Uterus (tissue), 4 donors: ENCODE results near the gene ERLEC1. TPM values are rescaled to one million over a fixed set of nuclear protein-coding genes. Genes with fewer than 3 reads are reported as not detected.

Experiments
- DNase-seq, 2 donors: peaks; one replicate each; pipeline ENCODE4 v3.0.0-alpha.2; 2019 to 2020
- H3K27ac ChIP-seq, 2 donors: fragments of 200-600 bp; sonication (generic); 1 replicate in 1 of 2; 2 replicates in 1 of 2; pipeline ENCODE4 v1.5.1; 2016 to 2018
- H3K27me3 ChIP-seq, 2 donors: fragments of 200-600 bp; sonication (generic); one replicate each; pipeline ENCODE4 v1.5.1; 2018 to 2019; ENCODE audit warnings: control low read depth in 1 of 2
- H3K36me3 ChIP-seq, 2 donors: fragments of 200-600 bp; sonication (generic); one replicate each; pipeline ENCODE4 v1.5.1; 2019; ENCODE audit warnings: control low read depth in 1 of 2
- H3K4me1 ChIP-seq, 2 donors: fragments of 200-600 bp; sonication (generic); one replicate each; pipeline ENCODE4 v1.5.1; 2018 to 2019; ENCODE audit warnings: control low read depth in 1 of 2
- H3K4me3 ChIP-seq, 2 donors: fragments of 200-600 bp; sonication (generic); 1 replicate in 1 of 2; 2 replicates in 1 of 2; pipeline ENCODE4 v1.5.1; 2018 to 2019; ENCODE audit warnings: mild to moderate bottlenecking in 1 of 2
- H3K9me3 ChIP-seq, 2 donors: fragments of 200-600 bp; sonication (generic); one replicate each; pipeline ENCODE4 v1.5.1; 2019; ENCODE audit warnings: control low read depth in 1 of 2
- POLR2A ChIP-seq, 2 donors: fragments of 450-650 bp; IDR thresholded peaks; one replicate each; pipeline ENCODE4 v1.6.1; 2016; ENCODE audit warnings: antibody characterized with exemption in 2 of 2, mild to moderate bottlenecking in 1 of 2, moderate library complexity in 1 of 2
- intact Hi-C: fragments of 100-400 bp; cut with DNase I; formaldehyde crosslinking; loops from one replicate; pipeline ENCODE4 v1.15.1; 2023; ENCODE audit warnings: low total_unique reads
- total RNA-seq, 4 donors: library from RNA; depleted of rRNA in 3 of 4; stranded (reverse); fragments of >200 nt in 3 of 4; gene quantifications; one replicate each; pipeline versions ENCODE4 v1.1.0 to v1.2.4, GENCODE V29; 2014 to 2023
- TF ChIP-seq, protein P1 (sequence below), 4 experiments: fragments of 200-600 bp in 2 of 4; fragments of 450-650 bp in 2 of 4; sonication (generic) in 2 of 4; IDR thresholded peaks; one replicate each; pipeline ENCODE4 v1.5.1; 2016 to 2019; ENCODE audit warnings: antibody characterized with exemption in 4 of 4, mild to moderate bottlenecking in 2 of 4, moderate library complexity in 1 of 4
- donor health status: DM: yes; HTN: yes; CAD: no.

Gene ERLEC1
- total RNA-seq, 4 donors from 2014 or later: 30.2 to 125 (median 74.6) TPM

DNA sequence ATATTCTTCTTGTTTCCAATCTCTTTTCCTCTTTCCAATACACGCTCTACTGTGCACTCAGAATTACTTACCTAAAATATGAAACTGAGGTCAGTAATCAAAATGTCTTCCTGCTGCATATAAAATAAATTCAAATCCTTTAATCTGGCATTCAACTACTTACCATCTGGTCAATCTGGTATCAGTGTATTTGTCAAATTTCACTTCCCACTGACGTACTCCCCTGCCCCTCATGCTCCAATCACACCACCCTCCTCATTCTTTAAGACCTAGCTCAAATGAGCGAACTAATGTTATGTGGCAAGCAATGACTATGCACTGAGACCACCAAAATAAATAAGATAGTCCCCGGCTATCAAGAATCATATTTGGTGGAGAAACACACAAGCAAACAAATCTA lies 6.8 kb upstream of the ERLEC1 start:
- no peak for DNase-seq
- Histone ChIP-seq H3K9me3 (no peaks in the 10 kb centered on the region), H3K36me3 (no peaks in the 10 kb centered on the region), H3K4me3 (no peak overlapping the region), H3K4me1 (peaks cover 2 to 6% of the 10 kb centered on the region in 2 donors), H3K27me3 (no peaks in the 10 kb centered on the region), H3K27ac (no peak overlapping the region)
- intact Hi-C loops: no loop called here
- TF ChIP-seq POLR2A (IDR thresholded peaks at IDR 0.05): no peak
- TF ChIP-seq, protein P1, sequence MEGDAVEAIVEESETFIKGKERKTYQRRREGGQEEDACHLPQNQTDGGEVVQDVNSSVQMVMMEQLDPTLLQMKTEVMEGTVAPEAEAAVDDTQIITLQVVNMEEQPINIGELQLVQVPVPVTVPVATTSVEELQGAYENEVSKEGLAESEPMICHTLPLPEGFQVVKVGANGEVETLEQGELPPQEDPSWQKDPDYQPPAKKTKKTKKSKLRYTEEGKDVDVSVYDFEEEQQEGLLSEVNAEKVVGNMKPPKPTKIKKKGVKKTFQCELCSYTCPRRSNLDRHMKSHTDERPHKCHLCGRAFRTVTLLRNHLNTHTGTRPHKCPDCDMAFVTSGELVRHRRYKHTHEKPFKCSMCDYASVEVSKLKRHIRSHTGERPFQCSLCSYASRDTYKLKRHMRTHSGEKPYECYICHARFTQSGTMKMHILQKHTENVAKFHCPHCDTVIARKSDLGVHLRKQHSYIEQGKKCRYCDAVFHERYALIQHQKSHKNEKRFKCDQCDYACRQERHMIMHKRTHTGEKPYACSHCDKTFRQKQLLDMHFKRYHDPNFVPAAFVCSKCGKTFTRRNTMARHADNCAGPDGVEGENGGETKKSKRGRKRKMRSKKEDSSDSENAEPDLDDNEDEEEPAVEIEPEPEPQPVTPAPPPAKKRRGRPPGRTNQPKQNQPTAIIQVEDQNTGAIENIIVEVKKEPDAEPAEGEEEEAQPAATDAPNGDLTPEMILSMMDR (IDR thresholded peaks at IDR 0.05): no peak

DNA sequence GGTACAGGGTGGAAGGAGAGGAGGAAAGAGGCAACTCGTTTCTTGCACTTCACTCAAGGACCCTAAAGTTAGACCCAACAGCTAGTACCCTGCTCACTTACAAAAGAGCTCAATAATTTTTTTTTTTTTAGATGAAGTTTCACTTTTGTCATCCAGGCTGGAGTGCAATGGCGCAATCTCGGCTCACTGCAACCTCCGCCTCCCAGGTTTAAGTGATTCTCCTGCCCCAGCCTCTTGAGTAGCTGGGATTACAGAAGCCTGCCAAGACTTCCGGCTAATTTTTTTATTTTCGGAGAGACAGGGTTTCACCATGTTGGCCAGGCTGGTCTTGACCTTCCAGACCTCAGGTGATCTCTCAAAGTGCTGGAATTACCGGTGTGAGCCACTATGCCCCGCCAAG lies 4.2 kb upstream of the ERLEC1 start:
- H3K4me3 ChIP-seq: no peak overlapping the region
- intact Hi-C loops: no loop called here
- peaks cover 8 to 10% of the 10 kb centered on the region in 2 donors for H3K4me1 ChIP-seq

DNA sequence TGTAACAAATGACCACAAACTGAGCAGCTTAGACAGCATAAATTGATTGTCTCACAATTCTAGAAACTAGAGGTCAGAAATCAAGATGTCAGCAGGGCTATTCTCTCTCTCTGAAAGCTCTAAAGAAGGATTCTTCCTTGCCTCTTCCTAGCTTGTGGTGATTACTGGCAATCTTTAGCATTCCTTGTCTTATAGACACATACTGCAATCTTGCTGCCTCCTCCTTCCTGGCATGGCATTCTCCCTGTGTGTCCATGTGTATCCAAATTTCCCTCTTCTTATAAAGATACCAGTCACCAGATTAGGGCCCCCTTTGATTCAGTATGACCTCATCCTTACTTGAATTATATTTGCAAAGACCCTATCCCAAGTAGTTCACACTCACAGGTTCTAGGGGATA lies 2.4 kb upstream of the ERLEC1 start:
- Histone ChIP-seq H3K27me3 (no peaks in the 10 kb centered on the region), H3K4me1 (peaks cover 8 to 18% of the 10 kb centered on the region in 2 donors), H3K36me3 (no peaks in the 10 kb centered on the region), H3K9me3 (no peaks in the 10 kb centered on the region), H3K4me3 (no peak overlapping the region), H3K27ac (no peak overlapping the region)
- no peak for DNase-seq
- intact Hi-C loops: no loop called here
- TF ChIP-seq POLR2A (IDR thresholded peaks at IDR 0.05): no peak
- TF ChIP-seq, protein P1 (IDR thresholded peaks at IDR 0.05): no peak

More for the DNA sequence above, 4.2 kb upstream of the ERLEC1 start:
- TF ChIP-seq, protein P1 (IDR thresholded peaks at IDR 0.05): no peak
- no peak for TF ChIP-seq POLR2A (IDR thresholded peaks at IDR 0.05)
- Histone ChIP-seq H3K9me3 (no peaks in the 10 kb centered on the region), H3K36me3 (no peaks in the 10 kb centered on the region), H3K27ac (no peak overlapping the region), H3K27me3 (no peaks in the 10 kb centered on the region)
- DNase-seq: no peak

DNA sequence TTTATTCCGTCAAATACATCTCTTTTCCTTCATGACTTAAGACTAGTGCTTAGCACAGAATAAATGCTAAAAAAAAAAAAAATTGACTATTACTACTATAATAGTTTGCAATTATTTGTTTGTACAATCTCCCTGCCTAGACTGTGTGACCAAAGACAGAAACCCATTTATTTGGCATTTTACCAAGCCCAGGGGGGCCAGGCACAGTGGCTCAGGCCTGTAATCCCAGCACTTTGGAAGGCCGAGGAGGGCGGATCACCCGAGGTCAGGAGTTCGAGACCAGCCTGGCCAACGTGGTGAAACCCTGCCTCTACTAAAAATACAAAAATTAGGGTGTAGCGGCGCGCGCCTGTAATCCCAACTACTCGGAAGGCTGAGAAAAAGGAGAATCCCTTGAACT lies 1.5 kb upstream of the ERLEC1 start:
- no peaks in the 10 kb centered on the region for H3K36me3 ChIP-seq
- TF ChIP-seq, protein P1 (IDR thresholded peaks at IDR 0.05): no peak
- no peak for TF ChIP-seq POLR2A (IDR thresholded peaks at IDR 0.05)
- H3K27me3 ChIP-seq: no peaks in the 10 kb centered on the region
- DNase-seq: no peak
- intact Hi-C loops: no loop called here
- H3K9me3 ChIP-seq: no peaks in the 10 kb centered on the region
- H3K4me1 ChIP-seq: peaks cover 8 to 18% of the 10 kb centered on the region in 2 donors
- no peak overlapping the region for H3K27ac ChIP-seq
- H3K4me3 ChIP-seq: peak overlapping the region; percentile 67 to 87

DNA sequence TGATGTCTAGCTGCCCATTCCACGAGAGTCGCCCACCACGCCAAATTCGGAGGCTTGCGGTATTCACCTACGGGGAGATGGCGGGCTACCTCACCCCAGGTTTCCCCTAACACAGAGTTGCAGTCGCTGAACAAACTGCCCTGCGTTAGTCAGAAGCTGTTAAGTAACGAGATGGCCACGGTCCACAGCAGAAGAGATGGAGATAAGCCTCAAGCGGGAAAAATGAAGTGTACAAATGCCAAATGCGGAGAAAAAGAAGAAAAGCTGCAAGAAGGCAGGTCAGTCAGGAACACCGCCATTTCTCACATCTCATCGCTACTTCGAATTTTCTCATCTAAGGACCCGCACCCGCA lies 516 bp upstream of the ERLEC1 start:
- peak; percentile 33 to 35 for DNase-seq
- Histone ChIP-seq H3K27me3 (no peaks in the 10 kb centered on the region), H3K36me3 (no peaks in the 10 kb centered on the region), H3K4me1 (peaks cover 8 to 18% of the 10 kb centered on the region in 2 donors), H3K9me3 (no peaks in the 10 kb centered on the region), H3K4me3 (peak overlapping the region; percentile 67 to 87), H3K27ac (peak overlapping the region; percentile 67 to 76)
- intact Hi-C loops: no loop called here
- TF ChIP-seq, protein P1 (IDR thresholded peaks at IDR 0.05): no peak
- TF ChIP-seq POLR2A (IDR thresholded peaks at IDR 0.05): no peak
